8988T (cell line): ENCODE results near the gene EPN1.

ENCODE experiments used
- DNase-seq: peaks from one replicate; pipeline ENCODE4 v3.0.0; 2011

EPN1 gene

DNA sequence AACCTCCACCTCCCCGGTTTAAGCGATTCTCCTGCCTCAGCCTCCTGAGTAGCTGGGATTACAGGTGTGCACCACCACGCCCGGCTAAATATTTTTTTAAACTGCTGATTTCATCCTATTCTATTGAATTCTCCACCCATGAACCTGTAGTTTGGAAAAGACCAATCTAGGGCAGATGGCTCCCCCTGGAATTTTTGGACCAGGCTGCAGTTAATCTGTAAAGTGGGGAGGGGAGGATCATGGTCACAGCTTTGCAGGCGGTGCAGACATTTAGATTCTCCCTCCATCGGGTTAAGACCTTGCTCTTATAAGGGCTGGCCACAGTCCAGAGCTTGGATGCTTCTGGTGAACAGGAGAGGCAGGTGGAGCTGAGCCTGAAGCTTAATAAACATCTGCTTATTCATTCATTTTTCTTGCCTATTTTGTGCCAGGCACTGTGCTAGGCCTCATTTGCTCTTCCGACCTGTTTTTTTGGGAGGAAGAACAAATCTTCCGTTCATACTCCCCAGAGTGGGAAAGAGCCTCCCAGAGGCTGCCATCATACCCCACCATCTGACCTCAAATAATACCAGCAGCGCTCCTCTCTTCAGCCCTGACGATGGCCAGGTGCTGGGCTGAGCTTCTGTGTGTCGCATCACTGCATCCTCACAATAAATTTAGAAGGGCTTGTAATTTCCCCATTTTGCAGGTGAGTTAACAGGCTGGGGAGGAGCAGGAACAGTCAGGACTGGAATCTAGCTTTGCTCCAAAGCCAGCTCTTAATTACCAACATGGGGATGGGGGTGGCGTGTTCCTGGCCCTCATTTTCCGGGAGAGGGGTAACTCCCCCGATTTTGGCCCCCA is 27.9 kb upstream of the EPN1 start:
- DNase-seq = no peak

- no peak for DNase-seq
Observed at GRCh38 chr19:55647732-55648584, 27.1 kb upstream of the EPN1 start, which contains the start of gene CCDC106. Gene CCDC106 (plus strand): TSS chr19:55648212. CDS start chr19:55649047, 835 bp downstream.

DNA sequence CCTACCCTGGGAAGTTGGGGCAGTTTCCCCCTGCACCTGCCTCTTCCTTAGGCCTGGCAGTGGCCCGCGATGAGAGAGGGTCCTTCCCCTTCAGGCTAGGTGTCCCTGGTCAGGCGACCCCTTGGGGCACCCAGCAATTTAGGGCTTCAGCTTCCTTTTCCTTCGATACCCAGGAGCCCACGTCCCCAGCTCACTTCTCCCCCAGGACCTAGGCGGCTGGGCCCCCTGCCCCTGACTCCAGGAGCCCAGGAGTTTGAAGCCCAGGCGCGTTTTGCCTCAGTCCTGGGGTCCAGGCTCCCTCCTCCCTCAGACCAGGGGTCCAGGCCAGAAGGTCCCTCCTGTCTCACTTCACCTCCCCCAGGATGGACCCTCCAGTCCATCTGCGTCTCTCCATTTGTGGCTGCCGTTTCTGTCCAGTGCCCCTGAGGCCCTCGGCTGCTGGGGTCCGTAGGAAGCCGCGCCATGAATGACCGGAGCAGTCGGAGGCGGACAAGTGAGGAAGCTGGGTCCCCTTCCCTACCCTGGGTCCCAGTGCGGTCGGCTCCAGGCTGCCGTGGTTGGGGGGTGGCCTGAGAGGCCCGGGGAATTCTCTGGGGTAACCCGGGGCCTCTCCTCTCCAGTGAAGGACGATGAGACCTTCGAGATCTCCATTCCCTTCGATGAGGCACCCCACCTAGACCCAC is 26.3 kb upstream of the EPN1 start:
- DNase-seq = no peak

DNA sequence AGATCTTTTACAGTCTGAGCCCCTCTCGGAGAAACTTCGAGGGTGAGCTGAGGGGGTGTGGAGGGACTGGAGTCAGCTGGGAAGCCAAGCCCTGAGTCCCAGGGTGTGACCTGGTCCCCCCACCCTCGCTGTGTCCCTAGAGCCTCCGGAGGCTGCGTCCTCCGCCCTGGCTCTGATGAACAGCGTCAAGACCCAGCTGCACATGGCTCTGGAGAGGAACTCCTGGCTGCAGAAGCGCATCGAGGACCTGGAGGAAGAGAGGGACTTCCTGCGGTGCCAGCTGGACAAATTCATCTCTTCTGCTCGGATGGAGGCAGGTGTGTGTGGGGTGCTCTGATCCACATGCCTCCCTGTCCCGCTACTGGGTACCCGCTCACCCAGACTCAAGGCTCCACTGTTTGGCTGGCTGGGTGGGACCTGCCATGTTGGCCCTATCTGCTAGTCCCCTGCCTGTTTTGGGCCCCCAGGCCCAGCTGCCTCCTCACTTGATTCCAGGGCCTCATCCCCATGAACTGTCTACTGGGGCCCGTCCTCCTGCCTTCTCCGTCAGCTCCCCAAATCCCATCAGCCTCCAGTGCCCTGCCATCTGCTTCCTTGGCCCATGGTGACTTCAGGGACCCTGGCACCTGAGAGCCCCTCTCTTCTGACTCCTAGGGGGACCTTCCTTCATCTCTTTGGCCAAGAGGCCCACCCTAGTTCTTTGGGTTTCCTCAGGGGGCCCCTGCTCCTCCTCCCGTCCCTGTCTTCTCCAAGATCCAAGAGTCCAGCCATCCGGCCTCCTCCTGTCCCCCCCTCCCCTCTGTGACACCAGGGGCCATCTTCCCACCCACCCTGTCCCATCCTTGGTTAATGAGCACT is 25.5 kb upstream of the EPN1 start:
- no peak for DNase-seq

DNA sequence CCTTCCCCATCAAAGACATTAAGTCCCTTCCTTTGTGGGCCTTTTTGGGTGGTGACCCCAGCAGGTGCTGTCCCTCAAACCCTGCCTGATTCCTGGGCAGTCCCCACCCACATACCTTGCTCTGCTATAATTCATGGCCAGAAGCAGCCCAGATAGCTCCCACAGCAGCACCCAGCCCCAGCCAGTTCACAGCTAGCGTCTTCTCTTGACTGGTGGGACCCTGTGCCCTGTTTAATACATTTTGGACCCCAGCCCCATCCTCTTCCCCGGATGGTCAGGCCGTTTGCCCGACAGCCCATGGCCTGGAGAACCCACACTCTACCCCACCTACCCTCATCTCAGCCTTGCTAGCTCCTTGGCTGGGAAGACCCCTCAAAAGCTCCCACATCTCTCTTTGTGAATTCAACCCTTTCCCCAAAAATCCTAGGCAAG is 24.9 kb upstream of the EPN1 start:
- DNase-seq = no peak

DNA sequence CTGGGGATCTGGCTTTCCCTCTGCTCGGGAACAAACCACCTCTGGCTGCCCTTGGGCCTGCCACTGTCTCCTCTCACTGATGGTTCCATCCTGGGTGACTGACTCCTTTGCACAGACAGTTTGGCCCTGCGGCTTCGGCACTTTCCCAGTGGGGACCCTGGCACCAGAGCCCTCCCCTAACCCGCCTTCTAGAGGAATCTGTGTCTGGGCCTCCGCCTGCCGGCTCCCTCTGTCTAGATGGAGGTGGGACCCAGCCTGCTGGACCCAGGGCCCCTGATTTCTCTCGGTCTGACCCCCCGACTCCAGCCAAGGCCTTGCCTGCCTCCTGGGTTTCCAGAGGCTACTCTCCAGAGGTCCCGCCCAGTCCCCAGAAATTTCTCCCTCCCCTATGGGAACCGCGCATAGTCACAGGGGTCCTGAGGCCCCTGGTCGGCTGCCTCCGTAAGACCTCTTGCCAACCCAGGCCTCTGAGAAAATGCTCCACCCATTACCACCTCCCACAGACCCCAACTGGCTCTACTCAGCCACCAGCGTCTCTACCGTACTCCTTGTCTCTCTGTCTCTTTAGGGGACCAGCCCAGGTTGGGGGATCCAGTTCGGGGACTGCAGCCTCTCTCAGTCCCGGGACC is 24.3 kb upstream of the EPN1 start:
- no peak for DNase-seq

DNA sequence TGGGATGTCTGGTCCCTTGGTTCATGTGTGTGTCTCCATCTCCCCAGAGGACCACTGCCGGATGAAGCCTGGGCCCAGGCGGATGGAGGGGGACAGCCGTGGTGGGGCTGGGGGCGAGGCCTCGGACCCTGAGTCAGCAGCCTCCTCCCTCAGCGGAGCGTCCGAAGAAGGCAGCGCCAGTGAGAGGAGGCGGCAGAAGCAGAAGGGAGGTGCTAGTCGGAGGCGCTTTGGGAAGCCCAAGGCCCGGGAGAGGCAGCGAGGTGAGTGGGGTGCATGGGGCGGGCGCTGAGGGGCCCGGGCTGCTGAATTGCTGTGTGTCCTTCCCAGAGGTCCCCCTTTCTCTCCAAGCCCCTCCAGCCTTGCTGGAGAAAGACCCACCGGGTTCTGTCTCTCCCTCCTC is 23.8 kb upstream of the EPN1 start:
- no peak for DNase-seq

- DNase-seq = no peak
Observed at GRCh38 chr19:55652311-55653128, 22.5 kb upstream of the EPN1 start.

GRCh38 chr19:55653651-55654322 is 21.2 kb upstream of the EPN1 start:
- peak; percentile 88 for DNase-seq

GRCh38 chr19:55654323-55654867 is 20.6 kb upstream of the EPN1 start:
- DNase-seq = no peak

DNA sequence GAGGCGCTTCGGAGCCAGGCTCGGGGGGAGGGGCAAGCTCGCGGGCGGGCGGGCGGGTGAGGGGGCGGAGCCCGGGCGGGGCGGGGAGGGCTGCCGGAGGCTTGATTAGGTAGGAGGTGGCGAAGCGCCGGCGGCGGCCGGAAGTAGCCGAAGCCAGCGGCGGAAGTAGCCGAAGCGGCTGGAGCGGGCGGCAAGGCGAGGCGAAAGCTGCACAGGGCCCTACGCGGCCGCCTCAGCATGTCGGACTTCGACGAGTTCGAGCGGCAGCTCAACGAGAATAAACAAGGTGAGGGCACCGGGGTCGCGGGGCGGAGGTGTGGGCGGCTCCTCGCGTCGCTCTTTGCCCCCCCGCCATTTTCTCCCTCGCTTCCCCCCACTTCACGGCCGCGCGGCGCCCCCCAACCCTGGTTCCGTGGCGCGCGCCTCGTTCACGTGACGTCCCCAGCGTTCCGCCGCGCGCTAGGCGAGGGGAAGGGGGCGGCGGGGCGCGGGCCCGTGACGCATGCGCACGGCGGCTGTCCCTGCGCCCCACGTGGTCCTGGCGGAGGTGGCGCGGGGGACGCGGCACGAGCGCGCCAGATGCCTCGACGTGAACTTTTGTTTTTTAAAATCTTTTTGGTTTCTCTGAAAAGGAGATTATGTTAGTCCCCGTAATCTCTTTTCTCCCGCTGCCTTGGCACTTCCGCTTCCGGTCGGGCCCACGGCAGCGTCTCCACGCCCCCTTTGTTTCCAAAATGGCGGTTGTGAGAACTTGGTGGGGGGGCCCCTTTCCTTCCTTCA is 20.0 kb upstream of the EPN1 start, which contains the start of gene U2AF2:
U2AF2 (plus strand) TSS at position 168 of the 780 bp plus-strand sequence; CDS start at position 238, 70 bp downstream.
- DNase-seq = peak; percentile 83

DNA sequence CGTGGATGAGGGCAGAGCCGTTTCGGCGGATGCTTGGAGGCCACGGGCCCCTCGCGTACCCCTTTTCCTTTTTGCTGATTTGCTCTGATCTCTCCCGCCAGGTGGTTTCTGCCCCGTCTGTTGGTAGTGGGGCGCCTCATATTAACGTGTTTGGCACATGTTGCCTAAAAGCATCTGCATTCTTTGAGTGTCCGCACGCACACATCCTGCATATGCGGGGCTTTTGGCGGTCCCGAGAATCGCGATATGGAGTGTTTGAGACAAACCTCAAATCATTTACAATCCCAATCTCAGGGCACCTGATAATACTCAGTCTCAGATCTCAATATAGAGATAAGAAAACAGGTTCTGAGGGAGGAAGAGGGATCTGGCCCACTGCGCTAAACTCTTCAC is 19.4 kb upstream of the EPN1 start:
- no peak for DNase-seq

- no peak for DNase-seq
Observed at GRCh38 chr19:55656552-55656951, 18.5 kb upstream of the EPN1 start.

- DNase-seq = no peak
Observed at GRCh38 chr19:55656988-55657747, 17.9 kb upstream of the EPN1 start.

DNA sequence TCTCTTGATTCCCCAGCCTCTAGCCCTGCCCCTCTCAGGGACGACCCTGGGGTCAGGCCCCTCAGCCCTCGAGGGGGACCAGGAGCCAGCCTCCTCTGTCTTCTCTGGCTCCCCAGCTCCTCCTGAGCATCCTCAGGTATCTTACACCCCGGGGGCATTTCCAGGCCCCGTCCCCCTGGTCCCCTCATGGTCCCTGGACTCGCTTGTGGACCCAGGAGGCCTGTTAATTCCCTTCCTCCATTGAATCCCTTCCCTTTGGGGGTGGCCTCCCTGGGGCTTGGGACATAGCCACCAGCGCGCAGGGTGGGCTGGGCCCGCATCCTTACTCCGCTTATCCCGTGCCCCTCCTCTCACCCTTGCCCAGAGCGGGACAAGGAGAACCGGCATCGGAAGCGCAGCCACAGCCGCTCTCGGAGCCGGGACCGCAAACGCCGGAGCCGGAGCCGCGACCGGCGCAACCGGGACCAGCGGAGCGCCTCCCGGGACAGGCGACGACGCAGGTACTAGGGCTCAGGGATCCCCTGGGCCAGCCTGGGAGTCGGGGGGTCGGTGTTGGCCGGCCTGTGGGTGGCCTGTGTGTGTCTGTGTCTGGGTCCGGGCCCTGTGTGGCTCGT is 16.1 kb upstream of the EPN1 start:
- DNase-seq = no peak

DNA sequence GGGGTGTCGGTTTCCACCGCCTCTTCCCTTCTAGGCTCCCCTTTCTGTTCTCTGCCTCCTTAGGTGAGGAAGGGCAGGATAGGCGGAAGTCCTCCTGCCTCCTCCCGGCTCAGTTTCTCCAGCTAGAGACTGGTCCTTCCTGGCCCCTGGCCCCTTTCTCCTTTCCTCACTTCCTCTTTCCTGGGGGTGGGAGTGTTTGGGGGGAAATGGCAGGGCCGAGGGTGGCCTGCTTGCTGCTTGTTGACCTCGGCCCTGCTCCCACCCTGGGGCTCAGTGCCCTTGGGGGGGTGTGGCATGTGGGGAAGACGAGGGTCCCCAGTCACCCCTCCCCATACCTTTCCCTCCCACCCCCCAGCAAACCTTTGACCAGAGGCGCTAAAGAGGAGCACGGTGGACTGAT is 15.2 kb upstream of the EPN1 start:
- no peak for DNase-seq

DNA sequence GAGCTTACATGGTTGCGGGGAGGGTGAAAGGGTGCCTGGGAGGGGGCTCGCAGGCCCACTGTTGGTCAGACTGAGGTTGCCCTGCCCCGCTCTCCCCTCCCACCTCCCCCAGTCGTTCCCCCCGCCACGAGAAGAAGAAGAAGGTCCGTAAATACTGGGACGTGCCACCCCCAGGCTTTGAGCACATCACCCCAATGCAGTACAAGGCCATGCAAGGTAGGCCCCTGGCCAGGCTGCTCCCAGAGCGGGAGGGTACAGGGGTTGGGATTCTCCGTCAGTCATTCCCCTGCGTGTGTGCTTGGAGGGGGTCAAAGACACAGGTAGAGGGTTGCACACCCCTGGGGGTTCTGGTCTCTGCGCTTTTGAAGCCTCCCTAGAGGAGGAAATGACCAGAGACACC is 14.6 kb upstream of the EPN1 start:
- no peak for DNase-seq

DNA sequence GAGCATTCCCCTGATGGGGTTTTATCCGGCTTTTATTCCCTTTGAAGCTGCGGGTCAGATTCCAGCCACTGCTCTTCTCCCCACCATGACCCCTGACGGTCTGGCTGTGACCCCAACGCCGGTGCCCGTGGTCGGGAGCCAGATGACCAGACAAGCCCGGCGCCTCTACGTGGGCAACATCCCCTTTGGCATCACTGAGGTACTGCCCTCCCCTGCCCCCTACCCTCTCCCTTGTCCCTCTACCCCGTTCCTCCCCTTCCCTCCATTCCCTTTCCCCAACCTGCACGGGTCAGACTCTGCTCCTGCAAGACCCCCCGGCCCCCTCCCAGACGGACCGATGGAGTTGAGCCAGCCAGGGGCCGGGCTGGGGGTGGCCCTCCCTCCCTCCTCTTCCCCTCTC is 14.0 kb upstream of the EPN1 start:
- no peak for DNase-seq
